CD4-positive, alpha-beta T cell treated with Interleukin-17A for 4 hours (primary cell): Measurements from ENCODE around the gene FOSB.
A peak's percentile ranks its signal among the peaks of the same experiment; 100 is the strongest.
"Not testable (repeated sequence)": the region's sequence is repeated elsewhere in the genome, so short reads cannot be mapped to it uniquely, and the experiment has no call there.

ENCODE experiments used
- DNase-seq: peaks from one replicate; pipeline ENCODE4 v3.0.0-alpha.2; 2020; ENCODE audit warnings: mixed read lengths

FOSB gene

DNA sequence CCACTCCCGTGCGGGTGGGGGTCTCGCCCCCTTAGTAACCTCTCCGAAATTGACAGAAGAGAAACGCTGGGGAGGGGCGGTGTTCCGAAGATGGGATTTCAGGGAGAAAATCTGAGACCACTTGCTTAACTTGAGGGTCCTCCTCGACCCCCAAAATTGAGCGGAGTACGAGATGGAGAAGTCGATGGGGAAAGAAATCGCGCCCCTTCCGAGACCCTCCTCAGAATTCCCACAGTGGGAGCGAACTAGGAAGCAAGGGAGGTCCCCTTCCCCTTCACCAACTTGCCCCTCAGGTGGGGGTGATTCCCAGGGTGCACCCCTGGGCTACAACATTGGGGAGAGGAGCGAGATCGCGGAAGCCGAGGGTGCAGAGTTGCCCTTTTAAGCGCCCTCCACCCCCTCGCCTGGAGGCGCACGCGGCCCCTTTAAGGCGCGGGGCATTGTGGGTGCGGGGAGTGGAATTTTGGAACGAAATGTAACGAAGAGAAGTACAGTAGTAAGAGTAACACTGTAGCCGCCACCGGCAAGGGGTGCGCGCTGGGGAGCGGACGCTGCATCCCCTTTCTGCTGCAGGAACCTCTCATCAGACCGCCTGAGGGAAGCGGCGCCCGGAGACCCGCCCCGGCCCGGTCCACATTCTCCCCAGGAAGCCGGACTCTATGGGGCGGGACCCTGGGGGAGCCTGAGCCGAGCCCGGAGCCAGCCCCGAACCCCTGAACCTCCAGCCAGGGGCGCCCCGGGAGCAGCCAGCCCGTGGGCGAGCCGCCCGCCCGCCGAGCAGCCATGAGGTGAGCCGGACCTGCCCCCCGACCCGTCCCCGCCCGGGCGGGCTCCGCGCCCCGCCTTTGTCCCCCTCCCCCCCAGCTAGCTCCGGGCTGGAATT lies 39.4 kb downstream of the FOSB start, which contains the start of gene VASP:
TSS of gene VASP (plus strand) at position 491 of the 883 bp plus-strand sequence. CDS start at position 784, 293 bp downstream.
- peak; percentile 90 for DNase-seq

GRCh38 chr19:45507872-45508416 lies 40.1 kb downstream of the FOSB start:
- DNase-seq: no peak

DNA sequence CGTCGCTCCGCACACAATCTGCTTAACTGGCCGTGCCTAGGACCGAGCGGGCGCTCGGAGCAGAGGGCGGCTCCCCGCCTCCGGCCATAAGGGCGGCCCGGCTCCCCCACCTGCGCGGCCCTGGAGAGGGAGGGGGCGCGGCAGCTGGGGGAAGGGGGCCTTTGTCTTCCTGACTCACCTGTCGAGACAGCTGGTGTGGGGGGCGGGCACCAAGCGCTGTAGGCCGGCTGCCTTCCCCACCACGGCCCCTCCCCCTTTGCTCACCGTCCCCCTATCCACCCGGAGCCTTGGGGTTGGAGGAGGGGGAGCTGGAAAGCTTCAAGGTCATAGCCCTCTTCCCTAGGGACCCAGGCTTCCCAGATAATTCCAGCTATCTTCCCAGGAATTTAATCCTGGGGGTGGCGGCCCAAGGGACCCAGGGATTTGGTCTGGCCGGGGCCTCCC lies 40.6 kb downstream of the FOSB start:
- peak; percentile 65 for DNase-seq

GRCh38 chr19:45508861-45509691 lies 41.3 kb downstream of the FOSB start:
- peak; percentile 50 for DNase-seq

DNA sequence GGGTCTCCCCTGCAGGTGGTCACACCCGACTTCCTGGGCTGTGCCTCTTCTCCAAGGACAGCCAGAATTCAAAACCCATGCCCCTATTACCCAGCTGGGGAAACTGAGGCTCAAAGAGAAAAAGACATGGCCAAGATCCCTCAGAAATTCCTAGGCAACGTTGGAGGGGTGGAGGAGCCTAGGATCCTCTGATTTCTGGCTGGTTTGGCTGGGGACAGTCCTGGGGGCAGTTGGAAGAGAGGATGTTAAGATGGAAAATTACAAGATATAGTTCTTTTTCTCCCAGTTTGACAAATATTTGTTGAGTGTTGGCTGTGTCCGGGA lies 41.9 kb downstream of the FOSB start:
- no peak for DNase-seq

- not testable (repeated sequence) for DNase-seq
Measured at GRCh38 chr19:45510352-45510751, 42.6 kb downstream of the FOSB start.

DNA sequence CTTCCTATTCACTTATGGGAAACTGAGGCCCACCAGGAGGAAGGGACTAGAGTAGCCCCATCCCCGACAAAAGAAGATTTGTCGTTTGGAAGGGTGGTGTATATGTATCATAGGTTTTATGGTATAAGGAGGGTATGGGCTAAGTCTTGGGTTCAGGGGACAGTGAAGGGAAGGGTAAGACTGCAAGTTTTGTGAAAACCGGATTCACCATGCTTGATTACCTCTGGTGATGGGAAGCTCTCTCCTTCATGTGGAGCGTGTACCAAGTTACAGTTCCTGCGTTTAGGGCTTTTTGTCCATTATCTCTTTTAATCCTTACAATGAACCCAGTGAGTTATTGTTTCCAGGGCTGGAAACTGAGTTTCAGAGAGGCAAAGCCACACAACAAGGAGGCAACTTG lies 43.3 kb downstream of the FOSB start:
- no peak for DNase-seq

DNA sequence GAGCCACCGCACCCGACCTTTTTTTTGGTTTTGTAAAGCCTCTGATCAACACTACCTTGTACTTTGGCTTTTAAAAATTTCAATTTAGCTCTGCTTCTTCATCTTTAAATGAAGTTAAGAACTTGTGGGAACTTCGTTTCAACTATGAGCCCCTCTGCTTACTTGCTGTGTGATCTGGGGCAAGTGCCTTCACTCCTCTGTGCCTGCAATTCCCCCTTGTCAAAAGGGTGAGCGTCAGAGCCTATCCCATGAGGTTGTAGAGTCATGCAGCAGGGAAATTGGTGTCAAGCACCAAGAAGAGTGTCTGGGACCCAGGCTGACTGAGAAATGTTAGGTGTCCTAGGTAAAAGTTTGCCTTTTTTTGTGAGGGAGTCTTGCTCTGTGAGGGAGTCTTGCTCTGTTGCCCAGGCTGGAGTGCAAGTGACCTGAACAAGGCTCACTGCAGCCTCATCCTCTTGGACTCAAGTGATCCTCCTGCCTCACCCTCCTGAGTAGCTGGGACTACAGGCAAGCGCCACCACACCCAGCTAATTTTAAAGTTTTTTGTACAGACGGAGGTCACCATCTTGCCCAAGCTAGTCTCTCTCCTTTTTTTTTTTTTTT lies 45.2 kb downstream of the FOSB start:
- no peak for DNase-seq

DNA sequence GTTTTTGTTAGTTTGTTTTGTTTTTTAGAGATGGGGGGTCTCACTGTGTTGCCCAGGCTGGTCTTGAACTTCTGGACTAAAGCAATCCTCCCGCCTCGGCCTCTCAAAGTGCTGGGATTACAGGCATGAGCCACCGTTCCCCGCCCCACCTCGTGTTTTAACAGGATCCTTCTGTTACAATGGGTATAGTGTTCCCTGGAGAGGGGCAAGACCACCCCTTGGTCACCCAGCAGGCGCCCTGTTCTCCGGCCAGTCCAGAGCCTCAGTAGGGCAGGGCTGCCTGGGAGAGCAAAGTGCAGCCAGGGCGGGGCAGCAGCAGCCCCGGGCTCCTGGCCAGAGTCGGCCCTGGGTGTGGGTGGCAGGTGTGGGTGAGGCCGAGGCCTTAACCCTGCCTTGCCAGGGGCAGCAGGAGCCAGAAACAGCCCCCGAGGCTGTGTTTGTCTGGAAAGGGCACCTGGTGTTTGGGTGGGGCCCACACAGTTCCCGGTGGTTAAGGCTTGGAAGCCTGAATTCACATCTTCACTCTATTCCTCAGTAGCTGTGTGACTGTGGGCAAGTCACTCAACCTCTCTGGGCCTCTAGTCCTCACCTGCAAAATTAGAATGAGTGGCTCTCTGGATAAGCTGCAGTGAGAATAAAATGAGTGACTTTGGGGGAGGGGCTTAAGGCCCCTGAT lies 46.7 kb downstream of the FOSB start:
- DNase-seq: no peak

- peak; percentile 34 for DNase-seq
Measured at GRCh38 chr19:45515081-45515624, 47.4 kb downstream of the FOSB start.

GRCh38 chr19:45515807-45516401 lies 48.1 kb downstream of the FOSB start:
- DNase-seq: no peak

DNA sequence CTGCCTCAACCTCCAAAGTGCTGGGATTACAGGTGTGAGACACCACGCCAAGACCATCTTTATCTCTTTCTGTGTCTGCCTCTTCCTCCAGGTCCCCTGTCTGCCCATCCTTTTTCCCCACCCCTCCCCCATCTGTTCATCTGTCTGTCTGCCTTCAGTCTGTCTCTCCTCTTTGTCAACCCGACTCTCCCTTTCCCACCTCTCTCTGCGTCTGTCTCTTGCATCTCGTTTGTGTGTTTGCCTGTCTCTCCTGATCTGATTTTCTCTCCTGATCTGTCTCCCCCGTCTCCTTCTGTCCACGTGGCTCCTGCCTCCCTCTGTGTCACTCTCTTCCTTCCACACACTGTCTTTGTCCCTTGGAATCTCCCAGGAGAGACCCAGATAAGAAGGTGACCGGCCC lies 49.4 kb downstream of the FOSB start:
- no peak for DNase-seq

DNA sequence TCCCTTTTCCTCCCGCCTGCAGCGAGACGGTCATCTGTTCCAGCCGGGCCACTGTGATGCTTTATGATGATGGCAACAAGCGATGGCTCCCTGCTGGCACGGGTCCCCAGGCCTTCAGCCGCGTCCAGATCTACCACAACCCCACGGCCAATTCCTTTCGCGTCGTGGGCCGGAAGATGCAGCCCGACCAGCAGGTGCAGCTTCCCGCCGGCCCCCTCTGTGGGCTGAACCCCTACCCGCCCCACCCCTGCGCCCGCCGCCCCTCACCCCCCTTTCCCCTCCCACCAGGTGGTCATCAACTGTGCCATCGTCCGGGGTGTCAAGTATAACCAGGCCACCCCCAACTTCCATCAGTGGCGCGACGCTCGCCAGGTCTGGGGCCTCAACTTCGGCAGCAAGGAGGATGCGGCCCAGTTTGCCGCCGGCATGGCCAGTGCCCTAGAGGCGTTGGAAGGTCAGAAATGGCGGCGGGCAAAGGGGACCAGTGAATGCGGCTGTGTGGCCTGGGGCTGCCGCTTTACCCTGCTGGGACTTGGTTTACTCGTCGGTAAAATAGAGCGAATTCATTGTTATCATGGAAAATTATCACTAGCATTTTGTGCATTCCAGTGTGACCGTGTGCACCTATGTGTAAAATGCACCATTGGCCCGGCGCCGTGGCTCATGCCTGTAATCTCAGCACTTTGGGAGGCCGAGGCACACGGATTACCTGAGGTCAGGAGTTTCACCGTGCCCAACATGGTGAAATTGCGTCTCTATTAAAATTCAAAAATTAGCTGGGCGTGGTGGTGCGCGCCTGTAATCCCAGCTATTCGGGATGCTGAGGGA lies 50.1 kb downstream of the FOSB start:
- DNase-seq: no peak

DNA sequence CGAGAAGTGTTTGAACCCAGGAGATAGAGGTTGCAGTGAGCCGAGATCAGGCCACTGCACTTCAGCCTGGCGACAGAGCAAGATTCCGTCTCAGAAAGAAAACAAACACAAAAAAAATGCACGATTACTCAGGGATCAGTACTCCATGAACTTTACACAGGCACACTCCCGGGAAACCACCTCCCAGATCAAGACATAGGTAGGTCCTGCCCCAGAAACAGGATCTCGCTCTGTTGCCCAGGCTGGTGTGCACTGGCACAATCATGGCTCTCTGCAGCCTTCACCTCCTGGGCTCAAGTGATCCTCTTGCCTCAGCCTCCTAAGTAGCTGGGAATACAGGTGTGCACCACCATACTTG lies 50.7 kb downstream of the FOSB start:
- DNase-seq: no peak

GRCh38 chr19:45522010-45522941 lies 54.5 kb downstream of the FOSB start:
- no peak for DNase-seq

- peak; percentile 75 for DNase-seq
Measured at GRCh38 chr19:45523642-45524256, 56.0 kb downstream of the FOSB start.

- DNase-seq: no peak
Measured at GRCh38 chr19:45524575-45525129, 56.9 kb downstream of the FOSB start.
